ENCODE data around the gene IGFN1. TPM values are rescaled to one million over a fixed set of nuclear protein-coding genes. Genes with fewer than 3 reads are reported as not detected.

The IGFN1 gene
- total and polyA plus RNA-seq, 4 donors: 0.03 to 0.14 (median 0.08) TPM; not detected in 1

GRCh38 chr1:201192261-201192788 is 1.7 kb downstream of the IGFN1 start:
- no peak for TF ChIP-seq YY1 (IDR thresholded peaks at IDR 0.05)
- TF ChIP-seq RAD21 (IDR thresholded peaks at IDR 0.05): no peak
- no peak for TF ChIP-seq FOXA1 (IDR thresholded peaks at IDR 0.05)
- TF ChIP-seq HNF4A (conservative IDR thresholded peaks at IDR 0.05): no peak
- TF ChIP-seq JUND (IDR thresholded peaks at IDR 0.05): no peak
- TF ChIP-seq GABPA (IDR thresholded peaks at IDR 0.05 in 1 of 2, conservative IDR thresholded peaks at IDR 0.05 in 1 of 2): no peak
- TF ChIP-seq ZBTB33 (IDR thresholded peaks at IDR 0.05): no peak
- no peak for TF ChIP-seq NR2F2 (IDR thresholded peaks at IDR 0.05)
- TF ChIP-seq FOXA2 (IDR thresholded peaks at IDR 0.05): no peak
- no peak for TF ChIP-seq HNF4G (IDR thresholded peaks at IDR 0.05)
- no peak for TF ChIP-seq TAF1 (conservative IDR thresholded peaks at IDR 0.05)
- TF ChIP-seq EGR1 (IDR thresholded peaks at IDR 0.05; ENCODE audit: low read depth in 2 of 2): no peak
- no peak for TF ChIP-seq CTCF (IDR thresholded peaks at IDR 0.05; ENCODE audit: low read depth, low read length, missing input control)
- no peak for TF ChIP-seq MAX (IDR thresholded peaks at IDR 0.05)
- TF ChIP-seq REST (IDR thresholded peaks at IDR 0.05): no peak
- TF ChIP-seq ATF3 (IDR thresholded peaks at IDR 0.05): no peak
- no peak for TF ChIP-seq SP1 (IDR thresholded peaks at IDR 0.05)
- TF ChIP-seq RXRA (IDR thresholded peaks at IDR 0.05): no peak
- H3K36me3 ChIP-seq (ENCODE audit: control insufficient read depth in 4 of 4, insufficient read depth in 3 of 4, low read depth in 1 of 4, low read length in 3 of 4): no peaks in the 10 kb centered on the region
- DNase-seq (ENCODE audit: low spot score): no peak
- H3K9ac ChIP-seq (ENCODE audit: low read depth in 1 of 2, low read length in 2 of 2): no peak overlapping the region
- no peaks in the 10 kb centered on the region for H3K9me3 ChIP-seq (ENCODE audit: control insufficient read depth in 4 of 4, low read length in 3 of 4)
- peaks cover 0 to 2% (median 0%) of the 10 kb centered on the region in 4 donors for H3K27me3 ChIP-seq (ENCODE audit: control insufficient read depth in 4 of 4, insufficient read depth in 4 of 4, low read length in 3 of 4)
- H3K4me3 ChIP-seq (ENCODE audit: low read depth in 1 of 3, low read length in 3 of 3): no peak overlapping the region
- H3K27ac ChIP-seq (ENCODE audit: low read depth in 1 of 2, low read length in 2 of 2): no peak overlapping the region
- H3K4me1 ChIP-seq (ENCODE audit: control insufficient read depth in 4 of 4, insufficient read depth in 4 of 4, low read length in 3 of 4): no peaks in the 10 kb centered on the region
- 78% methylated on average over 3 of the region's 3 CpGs for WGBS
